Measurements from ENCODE around the gene GP1BB.

DNA sequence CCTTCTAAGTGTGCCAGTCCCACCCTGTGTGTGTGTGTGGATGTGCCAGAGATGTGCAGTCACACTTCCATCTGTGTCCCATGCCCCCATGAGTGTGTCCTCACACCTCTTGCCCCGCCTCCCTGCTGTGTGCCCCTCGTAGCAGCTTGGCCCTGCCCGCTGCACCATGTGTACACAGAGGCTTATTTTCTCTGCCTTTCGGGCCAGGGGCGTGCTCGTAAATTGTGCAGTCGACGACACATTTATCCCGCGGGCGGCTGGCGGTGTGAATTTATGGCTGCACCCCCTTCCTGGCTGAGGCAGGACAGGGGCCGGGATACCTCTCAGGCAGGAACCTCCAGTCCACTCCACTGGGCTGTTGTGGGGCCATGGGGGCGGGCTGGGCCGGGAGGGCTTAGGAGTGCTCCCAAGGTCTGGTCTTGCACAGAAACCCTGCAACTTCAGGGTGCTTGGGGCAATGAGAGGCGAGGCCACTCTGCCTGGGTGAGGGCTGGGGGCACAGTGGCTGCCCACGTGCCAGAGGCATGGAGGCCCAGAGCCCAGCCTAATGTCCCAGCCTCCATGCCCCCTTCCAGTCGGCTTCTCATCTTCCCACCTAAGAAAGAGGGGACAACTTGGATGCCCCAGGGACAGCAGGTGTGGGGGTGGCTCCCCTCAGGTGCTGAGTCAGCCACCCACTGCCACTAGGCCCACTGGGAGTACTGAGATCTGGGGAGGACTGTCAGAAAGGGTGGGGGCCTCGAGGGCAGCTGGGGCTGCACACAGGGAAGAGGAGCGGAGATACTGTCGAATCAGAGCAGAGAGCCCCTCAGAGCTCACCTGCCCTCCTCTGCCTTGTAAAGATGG is 12.5 kb downstream of the GP1BB start:
- TF ChIP-seq, protein P1, sequence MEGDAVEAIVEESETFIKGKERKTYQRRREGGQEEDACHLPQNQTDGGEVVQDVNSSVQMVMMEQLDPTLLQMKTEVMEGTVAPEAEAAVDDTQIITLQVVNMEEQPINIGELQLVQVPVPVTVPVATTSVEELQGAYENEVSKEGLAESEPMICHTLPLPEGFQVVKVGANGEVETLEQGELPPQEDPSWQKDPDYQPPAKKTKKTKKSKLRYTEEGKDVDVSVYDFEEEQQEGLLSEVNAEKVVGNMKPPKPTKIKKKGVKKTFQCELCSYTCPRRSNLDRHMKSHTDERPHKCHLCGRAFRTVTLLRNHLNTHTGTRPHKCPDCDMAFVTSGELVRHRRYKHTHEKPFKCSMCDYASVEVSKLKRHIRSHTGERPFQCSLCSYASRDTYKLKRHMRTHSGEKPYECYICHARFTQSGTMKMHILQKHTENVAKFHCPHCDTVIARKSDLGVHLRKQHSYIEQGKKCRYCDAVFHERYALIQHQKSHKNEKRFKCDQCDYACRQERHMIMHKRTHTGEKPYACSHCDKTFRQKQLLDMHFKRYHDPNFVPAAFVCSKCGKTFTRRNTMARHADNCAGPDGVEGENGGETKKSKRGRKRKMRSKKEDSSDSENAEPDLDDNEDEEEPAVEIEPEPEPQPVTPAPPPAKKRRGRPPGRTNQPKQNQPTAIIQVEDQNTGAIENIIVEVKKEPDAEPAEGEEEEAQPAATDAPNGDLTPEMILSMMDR (IDR thresholded peaks at IDR 0.05), result no peak
- no peak for TF ChIP-seq POLR2AphosphoS5 (IDR thresholded peaks at IDR 0.05)
- TF ChIP-seq POLR2A (IDR thresholded peaks at IDR 0.05), result no peak

Data from prostate gland (tissue), 2 donors.